ENCODE measurements around the gene ITPR1.
A peak's percentile ranks its signal among the peaks of the same experiment; 100 is the strongest.

ITPR1 gene

DNA sequence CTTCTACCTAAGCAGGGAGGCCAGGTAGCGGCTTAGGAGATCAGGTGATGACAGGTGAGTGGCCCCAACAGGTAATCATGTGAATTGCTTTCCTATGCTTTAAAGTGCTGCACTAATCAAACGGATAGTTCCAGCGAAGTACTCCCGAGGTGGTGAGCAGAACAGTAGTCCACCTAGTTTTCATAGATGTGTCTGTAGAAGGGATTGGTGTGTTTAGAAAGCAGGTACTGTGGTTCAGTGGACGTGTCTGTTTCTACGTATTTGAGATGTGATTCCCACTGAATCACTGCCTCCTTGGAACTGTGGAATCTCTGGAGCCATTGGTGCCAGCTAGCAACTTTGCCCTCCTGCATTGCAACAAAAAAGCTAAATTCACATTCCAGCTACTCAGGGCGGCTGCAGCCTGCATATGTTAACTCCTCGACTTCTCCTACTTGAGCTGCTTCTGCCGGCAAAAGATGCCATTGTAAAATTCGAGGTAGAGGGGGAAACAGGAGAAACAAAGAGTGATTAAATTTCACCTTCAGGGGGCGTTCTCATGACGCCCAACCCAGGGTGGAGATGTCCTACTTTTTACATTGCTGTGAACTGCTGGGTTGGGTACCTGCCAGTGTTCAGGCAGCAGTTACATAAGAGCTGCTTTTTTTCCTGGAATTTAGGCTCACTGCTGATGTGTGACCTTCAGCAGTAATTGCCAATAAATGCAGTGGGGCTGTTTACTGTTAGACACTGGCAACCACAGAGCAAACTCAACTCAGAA is 227.3 kb downstream of the ITPR1 start:
- DNase-seq (ENCODE audit: low read depth) = no peak

DNA sequence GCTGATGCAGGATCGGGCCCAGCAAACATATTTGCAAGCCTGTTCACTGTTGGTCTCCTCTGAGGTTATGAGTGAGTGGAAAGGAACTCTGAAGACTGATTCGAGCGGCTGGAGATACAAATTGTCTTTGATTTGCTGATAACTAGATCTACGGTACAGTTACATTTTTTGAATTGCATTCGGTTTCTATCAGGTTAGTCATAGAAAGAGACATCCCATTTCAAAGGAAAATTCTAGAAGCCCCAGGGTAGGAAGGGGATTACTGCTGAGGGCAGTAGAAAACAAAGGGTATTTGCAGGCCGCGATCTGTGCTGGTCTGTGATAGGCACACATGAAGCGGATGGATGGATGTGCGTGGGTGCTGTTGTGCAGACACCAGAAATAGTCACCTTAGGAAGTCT is 228.4 kb downstream of the ITPR1 start:
- DNase-seq (ENCODE audit: low read depth) = no peak

DNA sequence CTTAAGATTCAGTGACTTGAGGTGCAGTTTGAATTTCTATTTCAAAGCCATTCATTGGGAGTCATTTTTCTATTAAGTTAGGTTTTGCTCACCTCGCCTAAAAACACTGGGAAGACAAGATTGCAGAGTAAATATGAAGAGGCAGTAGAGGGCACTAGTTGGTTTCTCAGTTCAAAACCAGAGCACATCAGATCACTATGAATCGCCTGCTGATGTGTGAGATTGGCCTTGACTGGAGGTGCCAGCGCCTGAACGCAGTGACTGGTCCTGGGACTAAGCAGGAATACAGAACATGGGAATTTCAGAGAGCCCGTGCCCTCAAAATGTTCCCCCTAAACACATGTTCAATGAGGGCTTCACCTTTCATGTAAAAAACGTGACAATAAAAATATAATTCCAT is 229.0 kb downstream of the ITPR1 start:
- DNase-seq (ENCODE audit: low read depth) = no peak

DNA sequence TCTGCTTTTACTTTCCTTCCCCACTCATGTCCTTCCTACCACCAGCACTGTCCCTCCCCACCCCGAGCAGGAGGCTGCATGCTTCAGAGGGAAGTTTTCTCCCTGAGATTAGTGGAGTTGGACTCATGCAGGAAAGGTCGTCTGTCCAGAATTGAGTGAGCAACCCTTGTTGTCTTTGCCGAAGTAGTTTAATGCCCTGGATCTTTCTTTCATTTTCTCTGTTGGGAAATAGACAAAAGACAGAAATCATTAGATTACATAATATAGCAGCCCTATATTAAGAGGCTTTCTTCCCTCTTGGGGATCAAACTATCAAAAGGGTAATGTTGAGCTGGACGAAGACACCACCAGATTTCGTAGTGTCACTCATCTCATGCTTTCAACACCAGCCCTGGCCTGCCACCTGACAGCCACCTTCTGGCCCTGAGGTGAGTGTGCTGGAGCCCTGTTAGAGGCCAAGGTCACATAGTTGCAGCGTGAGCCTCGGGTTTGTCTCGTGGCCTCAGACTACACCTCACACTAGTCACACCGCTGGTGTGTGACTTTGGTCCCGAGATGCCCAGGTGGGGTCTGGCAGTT is 231.0 kb downstream of the ITPR1 start:
- no peak for DNase-seq (ENCODE audit: low read depth)

- DNase-seq (ENCODE audit: low read depth) = no peak
These were observed 233.4 kb downstream of the ITPR1 start for GRCh38 chr3:4726549-4726948.

GRCh38 chr3:4729061-4729973 is 236.2 kb downstream of the ITPR1 start:
- no peak for DNase-seq (ENCODE audit: low read depth)

- no peak for DNase-seq (ENCODE audit: low read depth)
These were observed 237.6 kb downstream of the ITPR1 start for GRCh38 chr3:4730719-4731118.

DNA sequence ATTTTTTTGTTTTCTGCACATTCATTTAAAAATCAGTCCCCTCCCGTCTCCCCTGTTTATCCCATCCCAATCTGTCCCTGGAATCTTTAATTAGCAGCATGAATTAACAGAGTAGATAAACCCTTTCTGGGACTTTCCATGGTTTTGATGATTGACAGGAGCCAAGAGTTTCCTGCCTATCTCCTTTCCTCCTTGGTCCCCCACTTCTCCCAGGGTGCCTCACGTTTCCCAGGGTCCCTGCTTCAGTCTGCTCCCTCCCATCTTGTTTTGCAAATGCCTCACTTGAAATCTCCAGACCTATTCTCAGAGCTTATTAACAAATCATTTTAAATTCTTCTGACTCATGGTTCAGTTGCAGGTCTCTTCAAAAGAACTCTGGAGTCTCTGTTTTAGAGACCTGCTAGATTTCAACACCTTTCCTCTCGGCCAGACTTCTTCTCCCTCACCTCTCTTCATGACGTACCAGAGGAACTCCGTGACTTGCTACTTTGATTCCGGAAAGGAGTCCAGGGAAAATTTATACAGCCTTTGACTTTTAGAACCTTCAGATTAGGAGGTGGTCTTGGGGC is 238.5 kb downstream of the ITPR1 start:
- no peak for DNase-seq (ENCODE audit: low read depth)

DNA sequence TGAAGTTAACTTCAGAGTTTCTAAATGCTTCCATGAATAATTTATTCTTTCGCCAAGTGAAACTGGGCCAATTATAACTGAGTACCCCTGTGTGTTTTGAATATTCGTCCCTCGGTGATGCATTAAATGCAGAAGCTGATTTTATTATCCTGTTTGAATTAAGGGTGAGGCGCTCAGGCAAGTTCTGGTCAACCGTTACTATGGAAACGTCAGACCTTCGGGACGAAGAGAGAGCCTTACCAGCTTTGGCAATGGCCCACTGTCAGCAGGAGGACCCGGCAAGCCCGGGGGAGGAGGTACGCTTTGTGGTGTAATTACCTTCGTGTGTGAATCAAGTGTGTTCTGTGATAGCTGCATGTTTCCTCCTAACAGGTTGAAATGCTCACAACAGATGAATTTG is 239.8 kb downstream of the ITPR1 start:
- no peak for DNase-seq (ENCODE audit: low read depth)

DNA sequence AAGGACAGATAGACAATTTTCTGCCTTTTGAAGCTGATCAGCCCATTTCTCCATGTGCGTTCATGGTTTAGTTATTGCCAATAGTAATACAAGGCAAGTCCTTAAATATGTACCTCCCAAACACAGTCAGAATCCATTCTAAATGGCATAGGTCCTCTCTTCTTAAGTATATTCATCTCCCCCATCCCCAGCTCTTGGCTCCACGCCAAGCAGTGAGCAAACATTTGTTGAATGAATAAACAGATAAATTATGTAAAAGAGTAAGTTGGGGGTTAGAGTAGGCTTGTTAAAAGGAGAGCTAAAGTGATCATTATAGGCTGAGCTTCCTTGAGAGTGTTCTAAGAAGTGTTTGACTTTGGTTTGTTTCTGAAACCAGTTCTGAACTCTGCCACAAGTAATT is 241.3 kb downstream of the ITPR1 start:
- DNase-seq (ENCODE audit: low read depth) = no peak

DNA sequence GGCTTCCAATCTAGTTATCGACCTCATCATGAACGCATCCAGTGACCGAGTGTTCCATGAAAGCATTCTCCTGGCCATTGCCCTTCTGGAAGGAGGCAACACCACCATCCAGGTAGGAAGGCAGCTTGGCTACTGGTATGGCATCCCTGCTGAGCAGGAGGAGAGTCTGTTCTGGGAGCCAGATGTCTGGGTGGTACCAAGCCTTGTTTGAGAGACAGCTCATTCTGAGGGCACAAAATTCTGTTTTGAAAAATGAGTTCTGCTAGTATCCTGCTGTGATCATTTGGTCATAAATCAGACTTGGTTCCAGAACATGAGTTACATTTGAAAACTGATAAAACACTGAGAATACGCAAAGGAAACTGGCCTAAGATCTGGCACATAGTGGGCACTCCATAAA is 242.1 kb downstream of the ITPR1 start:
- no peak for DNase-seq (ENCODE audit: low read depth)

GRCh38 chr3:4736284-4736861 is 243.2 kb downstream of the ITPR1 start:
- DNase-seq (ENCODE audit: low read depth) = no peak

DNA sequence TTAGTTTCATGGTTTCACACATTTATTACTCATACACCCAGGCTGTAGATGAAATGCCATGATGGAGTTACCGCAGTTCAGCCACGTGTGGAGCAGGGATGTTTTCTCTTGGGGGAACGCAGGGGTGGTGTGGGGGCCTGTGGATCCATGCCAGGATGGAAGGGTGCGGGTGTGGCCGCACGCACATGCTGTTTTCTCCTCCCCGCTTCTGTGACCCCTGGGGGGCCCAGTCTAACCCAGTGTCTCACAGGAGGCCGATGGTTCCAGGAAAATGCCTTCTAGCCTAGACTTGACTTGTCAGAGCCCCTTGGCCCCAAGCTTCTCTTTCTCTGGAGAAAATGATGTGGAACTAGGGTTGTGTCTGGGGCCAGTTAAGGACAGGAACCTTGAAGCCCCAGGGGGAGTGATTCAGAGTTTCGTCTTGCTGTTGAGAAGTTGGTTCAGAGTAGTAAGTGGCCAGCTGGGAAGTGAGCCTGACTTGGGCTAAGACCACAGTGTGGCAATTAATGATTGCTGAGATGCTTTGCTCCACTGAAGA is 245.7 kb downstream of the ITPR1 start:
- no peak for DNase-seq (ENCODE audit: low read depth)

DNA sequence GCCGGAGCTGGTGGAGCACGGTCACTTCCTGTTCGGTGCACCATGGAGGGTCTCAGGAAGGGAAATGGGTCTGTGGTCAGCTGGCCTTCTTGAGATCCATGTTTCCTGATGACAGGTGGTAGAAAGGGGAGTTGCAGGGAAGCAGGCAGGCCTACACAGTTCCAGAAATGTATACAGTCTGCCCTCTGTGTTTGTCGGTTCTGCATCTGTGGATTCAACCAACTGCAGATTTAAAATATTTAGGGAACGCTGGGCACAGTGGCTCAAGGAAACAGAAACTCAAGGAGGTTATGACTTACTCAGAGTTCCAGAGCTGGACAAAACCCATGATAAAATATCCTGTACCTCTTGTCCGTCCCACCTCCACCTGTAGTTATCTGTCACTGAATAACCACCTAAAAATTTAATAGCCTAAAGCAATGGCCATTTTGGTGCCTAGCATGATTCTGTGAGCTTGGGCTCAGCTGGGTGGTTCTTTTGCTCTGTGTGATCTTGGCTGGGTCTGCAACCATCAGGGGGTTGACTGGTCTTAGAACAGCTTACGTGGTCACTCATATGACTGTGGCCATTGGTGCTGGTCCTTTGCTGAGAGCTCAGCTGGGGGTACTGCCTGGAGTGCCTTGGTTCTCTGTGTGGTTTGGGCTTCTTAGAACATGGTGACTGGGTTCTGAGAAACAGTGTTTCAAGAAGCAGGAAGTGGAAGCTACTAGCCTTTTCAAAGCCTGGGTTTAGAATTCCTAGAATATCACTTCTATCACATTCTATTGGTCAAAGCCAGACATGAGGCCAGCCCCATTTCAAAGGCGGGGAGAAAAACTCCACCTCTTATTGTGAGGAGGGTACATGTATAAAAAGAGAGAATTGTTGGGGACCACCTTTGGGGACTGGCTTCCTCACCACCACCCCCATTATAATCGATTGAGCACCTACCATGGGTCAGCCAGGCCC is 246.4 kb downstream of the ITPR1 start:
- DNase-seq (ENCODE audit: low read depth) = no peak

DNA sequence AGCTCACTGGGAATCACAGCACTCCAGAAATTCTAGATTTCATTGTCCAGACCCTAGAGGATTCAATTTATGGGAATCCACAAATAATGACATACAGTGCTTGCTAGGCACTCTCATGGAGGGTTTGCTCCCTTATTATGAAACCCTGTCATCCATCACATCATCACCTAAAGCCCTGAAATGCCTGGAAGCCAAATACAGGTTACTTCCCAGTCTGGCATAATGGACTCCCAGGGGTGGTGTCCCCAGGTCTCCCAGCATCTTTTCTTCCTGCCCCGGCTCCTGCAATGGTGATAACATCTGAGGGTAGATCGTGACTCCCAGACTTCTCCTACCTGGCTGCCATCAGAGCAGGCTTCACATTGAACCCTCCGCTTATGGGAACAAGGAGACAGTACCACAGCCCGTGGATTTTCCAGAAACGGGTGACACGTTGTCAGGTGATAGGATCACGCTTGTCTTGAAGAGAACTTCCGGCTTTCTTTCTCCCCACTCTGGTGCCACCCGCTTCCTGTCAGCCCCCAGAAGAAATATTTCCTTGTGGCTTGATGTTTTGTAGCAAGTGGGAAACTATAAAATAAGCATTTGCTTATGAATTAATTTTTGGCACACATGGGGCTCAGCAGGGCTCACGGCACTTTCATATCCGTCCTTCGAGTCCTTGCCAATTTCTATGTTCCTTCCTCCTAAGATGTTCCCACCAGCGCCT is 247.4 kb downstream of the ITPR1 start:
- DNase-seq (ENCODE audit: low read depth) = no peak

GRCh38 chr3:4741106-4741403 is 247.9 kb downstream of the ITPR1 start:
- DNase-seq (ENCODE audit: low read depth) = no peak

DNA sequence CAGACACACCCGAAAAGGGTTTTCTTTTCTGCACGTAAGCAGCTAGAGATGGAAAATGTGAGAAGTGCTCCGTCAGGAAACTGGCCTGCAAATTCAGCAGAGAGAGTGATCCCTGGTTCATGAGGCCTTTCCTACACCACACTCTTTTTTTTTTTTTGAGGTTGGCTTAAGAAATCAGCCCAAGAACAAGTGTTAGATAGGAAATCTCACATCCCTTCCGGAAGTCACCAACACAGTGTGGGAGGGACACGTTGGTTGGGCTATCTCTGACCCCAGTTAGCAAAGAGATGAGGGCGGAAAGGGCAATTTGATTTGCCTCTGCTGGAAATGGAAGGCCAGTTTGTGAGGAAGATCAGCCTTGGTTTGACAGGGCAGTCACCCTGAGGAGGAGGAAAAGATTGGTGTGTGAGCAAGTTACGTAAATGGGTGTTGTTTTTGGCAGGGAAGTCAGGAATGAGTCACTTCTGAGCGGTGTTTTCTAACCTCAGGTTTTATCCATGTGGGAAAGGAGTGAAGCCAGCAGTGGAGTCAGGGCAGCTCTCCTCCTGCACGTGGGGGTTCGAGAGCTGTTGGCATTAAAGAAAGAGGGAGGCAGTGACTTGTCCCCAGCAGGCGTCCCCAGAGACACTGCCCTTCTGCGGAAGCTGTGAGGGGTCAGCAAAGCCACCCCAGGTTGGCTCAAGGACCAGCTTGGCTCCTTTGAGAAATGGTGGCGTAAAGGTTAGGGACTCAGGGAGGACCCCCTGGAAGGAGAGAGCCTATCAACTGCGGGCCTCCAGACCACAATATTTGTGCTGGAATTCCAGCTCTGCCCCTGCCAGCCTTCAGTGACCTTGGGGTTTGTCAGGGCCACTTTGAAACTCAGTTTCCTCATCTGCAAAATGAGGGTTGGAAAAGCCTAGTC is 248.5 kb downstream of the ITPR1 start:
- DNase-seq (ENCODE audit: low read depth) = peak; percentile 6

GRCh38 chr3:4742359-4742758 is 249.2 kb downstream of the ITPR1 start:
- DNase-seq (ENCODE audit: low read depth) = no peak

DNA sequence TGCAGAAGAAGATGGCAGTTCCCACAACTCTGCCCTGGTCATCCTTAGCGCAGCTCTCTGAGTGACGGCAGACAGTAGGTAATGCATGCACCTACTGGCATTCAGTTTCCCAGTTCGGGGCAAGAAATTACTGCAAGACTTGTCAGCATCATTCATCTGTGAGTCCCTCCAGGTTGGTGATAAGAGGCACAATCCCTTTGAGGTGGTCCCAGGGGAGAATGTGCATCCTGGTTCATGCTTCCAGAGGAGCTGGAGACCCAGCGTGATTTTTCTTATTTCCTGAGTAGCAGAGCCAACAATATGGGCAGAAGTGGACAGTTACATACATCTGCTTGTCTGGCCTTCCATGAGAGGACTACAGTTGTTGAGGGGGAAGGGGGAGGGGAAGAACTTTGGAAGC is 250.2 kb downstream of the ITPR1 start:
- no peak for DNase-seq (ENCODE audit: low read depth)
